GM12878 (cell line): ENCODE results near the gene ABHD15. TPM values are rescaled to one million over a fixed set of nuclear protein-coding genes. Genes with fewer than 3 reads are reported as not detected.

Experiments used
- ATAC-seq: fragments of 200-7000 bp; cut with Tn5 transposase; 3 replicates; pipeline ENCODE4 v1.9.1; 2020; ENCODE audit warnings: mild to moderate bottlenecking, moderate library complexity
- BruUV-seq: library from RNA; stranded (reverse); fragments of 400-500 nt; replicated peaks from 2 replicates; lab custom pipeline; 2021; lab: Mats Ljungman, UMichigan
- CTCF ChIA-PET: fragments of 300-600 bp; sonication (Branson Sonifier 250); formaldehyde crosslinking; extraction: SDS; loops from one replicate; lab custom pipeline; 2021; ENCODE audit warnings: inconsistent platforms; lab: Yijun Ruan, JAX
- POLR2A ChIA-PET: fragments of 350-600 bp; formaldehyde crosslinking; extraction: SDS; loops from one replicate; lab custom pipeline; 2021; ENCODE audit warnings: inconsistent platforms; lab: Charles Lee
- RAD21 ChIA-PET: fragments of 300-600 bp; sonication (Branson Sonifier 250); formaldehyde crosslinking; loops from one replicate; lab custom pipeline; 2023; ENCODE audit warnings: antibody characterized with exemption; ENCODE audit not compliant: unreplicated experiment; lab: Charles Lee
- SMC1A ChIA-PET: fragments of 300-600 bp; sonication (Branson Sonifier 250); formaldehyde crosslinking; loops from one replicate; lab custom pipeline; 2023; ENCODE audit not compliant: unreplicated experiment, uncharacterized antibody; lab: Charles Lee
- DNase-seq: peaks from one replicate; pipeline ENCODE4 v3.0.0-alpha.2; 2011; ENCODE audit warnings: low read depth, low spot score
- FAIRE-seq: peaks from 3 replicates; lab custom pipeline; 2011; peaks lifted over from hg19 to GRCh38; lab: Jason Lieb, UNC
- H2AFZ ChIP-seq: 2 replicates; pipeline ENCODE4 v1.6.0; 2011; ENCODE audit warnings: low read depth, low read length, control low read depth; ENCODE audit not compliant: control insufficient read depth
- H3K27ac ChIP-seq: 2 replicates; pipeline ENCODE4 v1.5.1; 2011; ENCODE audit warnings: control low read depth; ENCODE audit not compliant: control insufficient read depth, insufficient read depth
- H3K27me3 ChIP-seq, 2 experiments: replicated peaks in 1 of 2; 2 replicates each; pipeline versions ENCODE4 v1.6.0 to v1.6.1; 2011; ENCODE audit warnings: low read length in 1 of 2; ENCODE audit not compliant: control insufficient read depth in 2 of 2, insufficient read depth in 2 of 2
- H3K36me3 ChIP-seq, 2 experiments: 2 replicates each; pipeline ENCODE4 v1.5.1; 2011; ENCODE audit warnings: low read length in 1 of 2; ENCODE audit not compliant: control insufficient read depth in 2 of 2, insufficient read depth in 2 of 2
- H3K4me1 ChIP-seq: 2 replicates; pipeline ENCODE4 v1.6.1; 2011; ENCODE audit warnings: mild to moderate bottlenecking, low read length, moderate library complexity, mixed read lengths; ENCODE audit not compliant: control insufficient read depth, insufficient read depth
- H3K4me2 ChIP-seq: 2 replicates; pipeline ENCODE4 v1.6.0; 2011; ENCODE audit warnings: control low read depth; ENCODE audit not compliant: control insufficient read depth, insufficient read depth
- H3K4me3 ChIP-seq: fragments of 200-600 bp; sonication (generic); 2 replicates; pipeline ENCODE4 v1.5.1; 2016
- H3K79me2 ChIP-seq: 2 replicates; pipeline ENCODE4 v1.6.0; 2011; ENCODE audit warnings: low read length; ENCODE audit not compliant: control insufficient read depth, insufficient read depth
- H3K9ac ChIP-seq: 2 replicates; pipeline ENCODE4 v1.8.0; 2011; ENCODE audit warnings: low read length, control low read depth, mixed read lengths; ENCODE audit not compliant: control insufficient read depth, insufficient read depth
- H3K9me3 ChIP-seq: replicated peaks from 3 replicates; pipeline ENCODE4 v1.5.1; 2011; ENCODE audit warnings: mild to moderate bottlenecking, low read length; ENCODE audit not compliant: control insufficient read depth, insufficient read depth
- H4K20me1 ChIP-seq: 2 replicates; pipeline ENCODE4 v1.6.0; 2011; ENCODE audit not compliant: control insufficient read depth, insufficient read depth
- MTA2 ChIP-seq: fragments of 450-650 bp; IDR thresholded peaks from 2 replicates; pipeline ENCODE4 v1.6.1; 2016; ENCODE audit warnings: low read depth, mild to moderate bottlenecking, moderate library complexity
- WGBS: methylation state at CpG from one replicate; pipeline ENCODE4 v1.1.6; 2016; ENCODE audit warnings: low lambda C conversion rate; ENCODE audit not compliant: insufficient replicate concordance, insufficient coverage; ENCODE audit errors: missing lambda C conversion rate; 5-methylcytosine and 5-hydroxymethylcytosine counted together
- in situ Hi-C: fragments of 300-500 bp; cut with MboI; formaldehyde crosslinking; loops from 9 replicates; pipeline ENCODE4 v1.14.3; 2018; ENCODE audit warnings: mixed read lengths
- intact Hi-C: fragments of 100-400 bp; cut with micrococcal nuclease; formaldehyde crosslinking; loops from one replicate; pipeline ENCODE4 v1.14.2; 2022; ENCODE audit not compliant: unreplicated experiment
- polyA plus RNA-seq, 11 experiments: library from polyadenylated mRNA; depleted of rRNA in 4 of 11; unstranded in 6 of 11; stranded (reverse) in 5 of 11; fragments of >200 nt; fragmentation: Nextera tagmentation in 4 of 11; fragmentation: Illumina TruSeq in 1 of 11; extraction: Ambion mirVana in 4 of 11; extraction: Trizol in 1 of 11; gene quantifications; 1 replicate in 1 of 11; 2 replicates in 10 of 11; pipeline versions ENCODE4 v1.2.1 to v1.2.3, GENCODE V29; 2011 to 2016; ENCODE audit warnings: inconsistent platforms in 2 of 11, missing spikeins in 2 of 11, low read depth in 1 of 11
- total RNA-seq, 4 experiments: library from RNA; depleted of rRNA in 3 of 4; stranded (reverse); fragments of >200 nt in 3 of 4; fragmentation: Illumina TruSeq in 1 of 4; extraction: Trizol in 1 of 4; gene quantifications; 2 replicates each; pipeline versions ENCODE4 v1.2.1 to v1.2.3, GENCODE V29; 2013 to 2021
- TF ChIP-seq, protein P1 (sequence below): fragments of 450-650 bp; IDR thresholded peaks from 2 replicates; pipeline ENCODE4 v1.6.1; 2018; ENCODE audit warnings: borderline replicate concordance, mild to moderate bottlenecking; ENCODE audit not compliant: partially characterized antibody

Gene ABHD15
- total and polyA plus RNA-seq, 10 of the 15 experiments (the other 5 are each of a cell fraction or from before 2014, with no cell fraction given): 2.1 to 9.2 (median 4.9) TPM

DNA sequence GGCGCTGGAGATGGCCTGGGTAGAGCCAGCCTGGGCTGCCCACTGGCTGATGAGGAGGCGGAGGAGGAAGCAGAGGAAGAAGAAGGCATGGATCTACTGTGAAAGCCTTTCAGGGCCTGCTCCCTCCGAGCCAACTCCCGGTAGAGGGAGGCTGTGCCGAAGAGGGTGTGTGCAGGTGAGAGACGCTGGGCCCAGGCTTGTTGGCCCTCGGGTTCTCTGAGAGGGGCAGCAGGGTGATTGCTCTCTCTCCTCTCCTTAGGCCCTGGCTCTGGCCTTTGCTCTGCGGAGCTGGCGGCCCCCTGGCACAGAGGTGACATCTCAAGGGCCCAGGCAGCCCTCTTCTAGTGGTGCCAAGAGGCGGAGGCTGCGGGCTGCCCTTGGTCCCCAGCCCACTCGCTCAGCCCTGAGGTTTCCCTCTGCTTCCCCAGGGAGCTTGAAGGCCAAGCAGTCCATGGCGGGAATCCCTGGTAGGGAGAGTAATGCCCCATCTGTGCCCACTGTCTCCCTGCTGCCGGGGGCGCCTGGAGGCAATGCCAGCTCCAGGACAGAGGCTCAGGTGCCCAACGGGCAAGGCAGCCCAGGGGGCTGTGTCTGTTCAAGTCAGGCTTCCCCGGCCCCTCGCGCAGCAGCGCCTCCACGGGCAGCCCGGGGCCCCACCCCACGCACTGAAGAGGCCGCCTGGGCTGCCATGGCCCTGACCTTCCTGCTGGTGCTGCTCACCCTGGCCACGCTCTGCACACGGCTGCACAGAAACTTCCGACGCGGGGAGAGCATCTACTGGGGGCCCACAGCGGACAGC, 5.2 kb upstream of the ABHD15 start:
- no TSS peak for BruUV-seq
- RAD21 ChIA-PET: interaction anchor here (1.0 to 3.3 kb wide), 4 partner anchors 16 to 448 kb away, joined by 3 to 21 read pairs (median 7); partner anchors contain the start of gene ANKRD13B
- DNase-seq (no peak), FAIRE-seq (no peak), ATAC-seq (no peak)
- H3K4me2 ChIP-seq: no peak overlapping the region
- H3K4me3 ChIP-seq: no peak overlapping the region
- H3K79me2 ChIP-seq: no peaks in the 10 kb centered on the region
- no peak overlapping the region for H3K9ac ChIP-seq
- 0 out of 2 replicates have a peak, but pooled peaks cover 4% of the 10 kb centered on the region for H3K4me1 ChIP-seq
- 90% methylated on average over 30 of the region's 30 CpGs for WGBS
- no peak overlapping the region for H3K27ac ChIP-seq
- H3K27me3 ChIP-seq: no peaks in the 10 kb centered on the region
- H3K9me3 ChIP-seq: no peaks in the 10 kb centered on the region
- SMC1A ChIA-PET: interaction anchor here (1.4 kb wide), 1 partner anchor 202 kb away, joined by 7 read pairs; no protein-coding TSS in a partner anchor
- TF ChIP-seq, protein P1, sequence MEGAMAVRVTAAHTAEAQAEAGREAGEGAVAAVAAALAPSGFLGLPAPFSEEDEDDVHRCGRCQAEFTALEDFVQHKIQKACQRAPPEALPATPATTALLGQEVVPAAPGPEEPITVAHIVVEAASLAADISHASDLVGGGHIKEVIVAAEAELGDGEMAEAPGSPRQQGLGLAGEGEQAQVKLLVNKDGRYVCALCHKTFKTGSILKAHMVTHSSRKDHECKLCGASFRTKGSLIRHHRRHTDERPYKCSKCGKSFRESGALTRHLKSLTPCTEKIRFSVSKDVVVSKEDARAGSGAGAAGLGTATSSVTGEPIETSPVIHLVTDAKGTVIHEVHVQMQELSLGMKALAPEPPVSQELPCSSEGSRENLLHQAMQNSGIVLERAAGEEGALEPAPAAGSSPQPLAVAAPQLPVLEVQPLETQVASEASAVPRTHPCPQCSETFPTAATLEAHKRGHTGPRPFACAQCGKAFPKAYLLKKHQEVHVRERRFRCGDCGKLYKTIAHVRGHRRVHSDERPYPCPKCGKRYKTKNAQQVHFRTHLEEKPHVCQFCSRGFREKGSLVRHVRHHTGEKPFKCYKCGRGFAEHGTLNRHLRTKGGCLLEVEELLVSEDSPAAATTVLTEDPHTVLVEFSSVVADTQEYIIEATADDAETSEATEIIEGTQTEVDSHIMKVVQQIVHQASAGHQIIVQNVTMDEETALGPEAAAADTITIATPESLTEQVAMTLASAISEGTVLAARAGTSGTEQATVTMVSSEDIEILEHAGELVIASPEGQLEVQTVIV: no peak
- no peak for TF ChIP-seq MTA2
- H3K36me3 ChIP-seq: peaks cover 0 to 10% of the 10 kb centered on the region in 2 experiments; a peak in 2 of 4 replicates
- CTCF ChIA-PET: interaction anchor here (1.0 to 6.2 kb wide), 9 partner anchors 11 to 280 kb away, joined by 3 to 57 read pairs (median 6); partner anchors contain the start of gene ANKRD13B
- no peak overlapping the region for H2AFZ ChIP-seq
- H4K20me1 ChIP-seq: no peaks in the 10 kb centered on the region
- POLR2A ChIA-PET: interaction anchor here (1.0 to 1.6 kb wide), 4 partner anchors 14 to 202 kb away, joined by 3 to 4 read pairs (median 3); no protein-coding TSS in a partner anchor
- in situ Hi-C loops: no loop called here
- intact Hi-C loops: no loop called here
